ENCODE measurements around the gene ACY1.
"Not testable (repeated sequence)": the region's sequence is repeated elsewhere in the genome, so short reads cannot be mapped to it uniquely, and the experiment has no call there.

The ACY1 gene

GRCh38 chr3:52023860-52024764 lies 40.8 kb downstream of the ACY1 start:
- DNase-seq (ENCODE audit: low read depth in 2 of 3, low spot score in 2 of 3) = no peak

GRCh38 chr3:52024765-52025452 lies 41.6 kb downstream of the ACY1 start:
- DNase-seq (ENCODE audit: low read depth in 2 of 3, low spot score in 2 of 3) = no peak

GRCh38 chr3:52025453-52025852 lies 42.1 kb downstream of the ACY1 start:
- no peak for DNase-seq (ENCODE audit: low read depth in 2 of 3, low spot score in 2 of 3)

GRCh38 chr3:52026041-52026440 lies 42.7 kb downstream of the ACY1 start:
- DNase-seq (ENCODE audit: low read depth in 2 of 3, low spot score in 2 of 3) = no peak

- no peak for DNase-seq (ENCODE audit: low read depth in 2 of 3, low spot score in 2 of 3)
These were observed 45.2 kb downstream of the ACY1 start for GRCh38 chr3:52028572-52028971.

- no peak for DNase-seq (ENCODE audit: low read depth in 2 of 3, low spot score in 2 of 3)
These were observed 45.7 kb downstream of the ACY1 start for GRCh38 chr3:52029053-52029452.

GRCh38 chr3:52029535-52029934 lies 46.2 kb downstream of the ACY1 start:
- no peak for DNase-seq (ENCODE audit: low read depth in 2 of 3, low spot score in 2 of 3)

GRCh38 chr3:52030714-52031310 lies 47.5 kb downstream of the ACY1 start:
- no peak for DNase-seq (ENCODE audit: low read depth in 2 of 3, low spot score in 2 of 3)

- DNase-seq (ENCODE audit: low read depth in 2 of 3, low spot score in 2 of 3) = no peak
These were observed 48.6 kb downstream of the ACY1 start for GRCh38 chr3:52031896-52032295.

- no peak for DNase-seq (ENCODE audit: low read depth in 2 of 3, low spot score in 2 of 3)
These were observed 49.5 kb downstream of the ACY1 start for GRCh38 chr3:52032702-52033408.

- not testable (repeated sequence) for DNase-seq (ENCODE audit: low read depth in 2 of 3, low spot score in 2 of 3)
These were observed 50.4 kb downstream of the ACY1 start for GRCh38 chr3:52033748-52034147.

- no peak for DNase-seq (ENCODE audit: low read depth in 2 of 3, low spot score in 2 of 3)
These were observed 50.9 kb downstream of the ACY1 start for GRCh38 chr3:52034212-52034611.

GRCh38 chr3:52034651-52035050 lies 51.3 kb downstream of the ACY1 start:
- no peak for DNase-seq (ENCODE audit: low read depth in 2 of 3, low spot score in 2 of 3)

GRCh38 chr3:52036222-52036694 lies 52.9 kb downstream of the ACY1 start:
- DNase-seq (ENCODE audit: low read depth in 2 of 3, low spot score in 2 of 3) = no peak

- no peak for DNase-seq (ENCODE audit: low read depth in 2 of 3, low spot score in 2 of 3)
These were observed 53.5 kb downstream of the ACY1 start for GRCh38 chr3:52036829-52037228.

GRCh38 chr3:52037291-52037690 lies 54.0 kb downstream of the ACY1 start:
- DNase-seq (ENCODE audit: low read depth in 2 of 3, low spot score in 2 of 3) = no peak

GRCh38 chr3:52038227-52038626 lies 54.9 kb downstream of the ACY1 start:
- no peak for DNase-seq (ENCODE audit: low read depth in 2 of 3, low spot score in 2 of 3)

Data from activated CD8-positive, alpha-beta memory T cell treated with anti-CD3 and anti-CD28 coated beads for 48 hours (primary cell).